Activated naive CD8-positive, alpha-beta T cell (primary cell): ENCODE results near the gene PNPLA3.

ENCODE experiments used
- H3K27ac Mint-ChIP-seq: one replicate; pipeline ENCODE4 v1.8.0; 2021; ENCODE audit warnings: mixed read lengths
- H3K27me3 Mint-ChIP-seq: one replicate; pipeline ENCODE4 v1.8.0; 2021; ENCODE audit warnings: mixed read lengths
- H3K36me3 Mint-ChIP-seq: one replicate; pipeline ENCODE4 v1.8.0; 2021; ENCODE audit warnings: mixed read lengths
- H3K4me1 Mint-ChIP-seq: one replicate; pipeline ENCODE4 v1.8.0; 2021; ENCODE audit warnings: low read depth, mixed read lengths
- H3K4me3 Mint-ChIP-seq: one replicate; pipeline ENCODE4 v1.8.0; 2021; ENCODE audit warnings: mild to moderate bottlenecking, mixed read lengths
- H3K9me3 Mint-ChIP-seq: one replicate; pipeline ENCODE4 v1.8.0; 2021; ENCODE audit warnings: low read depth, mixed read lengths

Gene PNPLA3

DNA sequence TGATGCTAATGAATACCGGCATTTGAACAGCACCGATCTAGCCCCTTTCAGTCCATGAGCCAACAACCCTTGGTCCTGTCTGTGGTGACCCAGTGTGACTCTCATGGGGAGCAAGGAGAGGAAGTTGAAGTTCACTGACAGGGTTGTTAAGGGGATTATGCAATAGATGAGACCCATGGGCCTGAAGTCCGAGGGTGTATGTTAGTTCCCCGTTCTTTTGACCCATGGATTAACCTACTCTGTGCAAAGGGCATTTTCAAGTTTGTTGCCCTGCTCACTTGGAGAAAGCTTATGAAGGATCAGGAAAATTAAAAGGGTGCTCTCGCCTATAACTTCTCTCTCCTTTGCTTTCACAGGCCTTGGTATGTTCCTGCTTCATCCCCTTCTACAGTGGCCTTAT lies 4.9 kb downstream of the PNPLA3 start:
- H3K4me1 Mint-ChIP-seq = no peaks in the 10 kb centered on the region
- H3K27me3 Mint-ChIP-seq = no peaks in the 10 kb centered on the region
- no peak overlapping the region for H3K4me3 Mint-ChIP-seq
- no peak overlapping the region for H3K27ac Mint-ChIP-seq
- H3K9me3 Mint-ChIP-seq = no peaks in the 10 kb centered on the region
- H3K36me3 Mint-ChIP-seq = no peaks in the 10 kb centered on the region

DNA sequence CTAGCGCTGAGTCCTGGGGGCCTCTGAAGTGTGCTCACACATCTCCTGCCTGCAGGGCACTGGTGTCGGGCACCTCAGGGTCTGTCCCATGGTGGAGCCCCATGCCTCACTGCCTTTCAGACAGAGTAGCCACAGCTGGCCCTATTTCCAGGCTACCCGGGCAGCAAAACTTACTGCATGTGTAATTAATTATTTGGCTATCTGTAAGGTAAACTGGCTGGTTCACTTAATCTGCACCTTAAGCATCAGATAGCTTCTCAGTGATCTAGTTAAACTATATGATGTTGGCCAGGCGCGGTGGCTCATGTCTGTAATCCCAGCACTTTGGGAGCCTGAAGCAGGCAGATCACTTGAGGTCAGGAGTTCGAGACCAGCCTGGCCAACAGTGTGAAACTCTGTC lies 5.3 kb downstream of the PNPLA3 start:
- no peaks in the 10 kb centered on the region for H3K27me3 Mint-ChIP-seq
- H3K36me3 Mint-ChIP-seq = no peaks in the 10 kb centered on the region
- no peak overlapping the region for H3K4me3 Mint-ChIP-seq
- no peaks in the 10 kb centered on the region for H3K4me1 Mint-ChIP-seq
- H3K27ac Mint-ChIP-seq = no peak overlapping the region
- no peaks in the 10 kb centered on the region for H3K9me3 Mint-ChIP-seq

DNA sequence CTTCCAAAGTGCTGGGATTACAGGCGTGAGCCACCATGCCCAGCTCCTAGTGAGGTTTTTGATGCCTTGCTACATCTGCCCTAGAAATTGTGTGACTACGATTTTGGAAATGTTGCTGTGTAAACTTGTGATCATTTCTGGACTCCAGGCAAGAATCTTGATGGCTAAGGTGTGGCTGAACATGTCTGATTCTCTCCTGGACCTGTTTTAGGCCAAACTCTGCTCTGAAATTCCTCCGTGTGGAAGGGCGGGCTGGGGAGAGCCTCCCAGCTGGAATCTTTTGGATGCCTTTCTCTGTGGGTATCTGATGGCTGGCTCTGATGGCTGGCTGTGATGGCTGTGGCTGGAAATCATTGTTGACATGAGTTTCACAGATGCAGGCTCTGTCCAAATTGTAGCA lies 8.2 kb downstream of the PNPLA3 start:
- no peak overlapping the region for H3K27ac Mint-ChIP-seq
- no peaks in the 10 kb centered on the region for H3K9me3 Mint-ChIP-seq
- no peaks in the 10 kb centered on the region for H3K4me1 Mint-ChIP-seq
- no peak overlapping the region for H3K4me3 Mint-ChIP-seq
- H3K36me3 Mint-ChIP-seq = no peaks in the 10 kb centered on the region
- H3K27me3 Mint-ChIP-seq = peaks cover 5% of the 10 kb centered on the region

DNA sequence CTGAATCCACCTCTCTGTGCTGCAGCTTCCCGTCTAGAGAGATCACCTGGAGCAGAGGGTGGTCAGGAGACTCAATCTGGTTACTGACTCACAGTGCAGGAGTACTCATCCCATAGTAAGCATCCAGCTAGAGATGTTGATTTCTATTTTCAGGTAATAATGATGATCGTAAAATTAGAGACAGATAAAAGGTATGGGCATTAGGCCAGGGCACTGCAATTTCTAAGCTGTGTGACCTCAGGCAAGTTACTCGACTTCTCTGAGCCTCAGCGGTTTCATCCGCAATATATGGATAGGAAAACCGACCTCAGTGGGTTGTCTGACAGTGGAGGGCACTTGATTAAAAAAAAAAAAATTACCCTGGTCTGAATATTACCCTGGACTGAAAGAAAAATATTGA lies 17.8 kb downstream of the PNPLA3 start:
- H3K27ac Mint-ChIP-seq = no peak overlapping the region
- peaks cover 14% of the 10 kb centered on the region for H3K27me3 Mint-ChIP-seq
- no peaks in the 10 kb centered on the region for H3K9me3 Mint-ChIP-seq
- H3K36me3 Mint-ChIP-seq = peaks cover 4% of the 10 kb centered on the region
- H3K4me3 Mint-ChIP-seq = no peak overlapping the region
- H3K4me1 Mint-ChIP-seq = peaks cover 1% of the 10 kb centered on the region

DNA sequence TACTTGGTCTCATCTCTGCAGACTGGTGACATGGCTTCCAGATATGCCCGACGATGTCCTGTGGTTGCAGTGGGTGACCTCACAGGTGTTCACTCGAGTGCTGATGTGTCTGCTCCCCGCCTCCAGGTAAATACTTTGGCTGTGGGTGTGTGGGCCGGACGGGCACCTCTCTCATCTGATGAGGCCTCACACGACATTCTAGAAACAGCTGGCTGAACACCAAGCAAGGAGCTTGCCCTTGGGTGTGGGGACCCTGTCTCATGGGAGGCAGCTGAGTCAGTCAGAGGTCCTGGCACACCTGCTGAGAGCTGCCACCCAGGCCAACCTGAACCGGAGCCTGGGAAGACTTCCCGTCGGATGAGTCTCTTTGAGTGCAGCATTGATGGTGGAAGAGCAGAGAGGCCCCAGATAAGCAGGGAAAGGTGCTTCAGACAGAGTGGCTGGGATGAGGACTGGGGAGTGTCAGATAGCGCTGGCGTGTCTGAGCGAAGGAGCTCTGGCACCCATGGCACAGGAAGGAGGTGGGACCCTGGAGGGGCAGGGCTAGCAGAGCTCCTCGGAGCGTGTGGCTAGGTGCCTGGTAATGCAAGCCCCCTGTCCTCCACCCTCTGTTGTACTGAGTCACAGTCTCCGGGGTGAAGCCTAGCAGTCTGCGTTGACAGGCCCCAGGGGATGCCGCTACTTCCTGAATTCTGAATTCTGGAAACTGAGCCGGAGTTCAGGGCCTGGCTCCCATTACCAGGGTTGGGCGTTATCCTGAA lies 21.2 kb downstream of the PNPLA3 start:
- Mint-ChIP-seq H3K9me3 (no peaks in the 10 kb centered on the region), H3K4me3 (no peak overlapping the region), H3K27me3 (peaks cover 13% of the 10 kb centered on the region), H3K36me3 (peaks cover 4% of the 10 kb centered on the region), H3K27ac (no peak overlapping the region), H3K4me1 (peaks cover 1% of the 10 kb centered on the region)

DNA sequence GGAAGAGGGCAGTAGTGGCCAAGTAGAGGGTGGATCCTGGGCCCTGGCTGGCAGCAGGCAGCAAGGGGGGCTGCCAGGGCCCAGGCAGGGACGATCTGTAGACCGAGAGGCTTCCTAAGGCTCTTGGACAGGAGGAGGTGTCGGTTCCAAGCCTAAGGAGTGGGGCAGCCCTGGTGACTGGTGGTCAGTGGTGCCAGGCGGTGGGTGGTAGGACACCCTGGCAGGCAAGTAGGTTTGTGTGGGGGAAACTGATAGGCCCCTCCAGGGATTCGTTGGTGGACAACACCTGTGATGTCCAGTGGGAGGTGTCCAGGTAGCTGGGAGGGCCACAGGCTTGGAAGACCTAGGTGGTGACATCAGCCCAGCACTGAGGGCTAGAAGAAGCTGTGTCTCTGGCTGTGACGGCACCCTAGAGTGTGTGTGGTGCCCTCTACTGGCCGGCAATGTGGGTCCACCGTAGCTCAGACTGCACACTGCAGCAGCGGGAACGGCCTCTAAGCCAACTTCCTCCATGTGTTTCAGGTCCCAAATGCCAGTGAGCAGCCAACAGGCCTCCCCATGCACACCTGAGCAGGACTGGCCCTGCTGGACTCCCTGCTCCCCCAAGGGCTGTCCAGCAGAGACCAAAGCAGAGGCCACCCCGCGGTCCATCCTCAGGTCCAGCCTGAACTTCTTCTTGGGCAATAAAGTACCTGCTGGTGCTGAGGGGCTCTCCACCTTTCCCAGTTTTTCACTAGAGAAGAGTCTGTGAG lies 22.2 kb downstream of the PNPLA3 start:
- H3K4me3 Mint-ChIP-seq = no peak overlapping the region
- no peaks in the 10 kb centered on the region for H3K9me3 Mint-ChIP-seq
- H3K27ac Mint-ChIP-seq = no peak overlapping the region
- peaks cover 1% of the 10 kb centered on the region for H3K4me1 Mint-ChIP-seq
- H3K36me3 Mint-ChIP-seq = peaks cover 4% of the 10 kb centered on the region
- H3K27me3 Mint-ChIP-seq = peaks cover 13% of the 10 kb centered on the region

DNA sequence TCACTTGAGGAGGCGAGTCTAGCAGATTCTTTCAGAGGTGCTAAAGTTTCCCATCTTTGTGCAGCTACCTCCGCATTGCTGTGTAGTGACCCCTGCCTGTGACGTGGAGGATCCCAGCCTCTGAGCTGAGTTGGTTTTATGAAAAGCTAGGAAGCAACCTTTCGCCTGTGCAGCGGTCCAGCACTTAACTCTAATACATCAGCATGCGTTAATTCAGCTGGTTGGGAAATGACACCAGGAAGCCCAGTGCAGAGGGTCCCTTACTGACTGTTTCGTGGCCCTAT lies 22.7 kb downstream of the PNPLA3 start:
- Mint-ChIP-seq H3K4me3 (no peak overlapping the region), H3K9me3 (no peaks in the 10 kb centered on the region), H3K27ac (no peak overlapping the region), H3K27me3 (peaks cover 12% of the 10 kb centered on the region), H3K4me1 (peaks cover 1% of the 10 kb centered on the region), H3K36me3 (peaks cover 4% of the 10 kb centered on the region)

DNA sequence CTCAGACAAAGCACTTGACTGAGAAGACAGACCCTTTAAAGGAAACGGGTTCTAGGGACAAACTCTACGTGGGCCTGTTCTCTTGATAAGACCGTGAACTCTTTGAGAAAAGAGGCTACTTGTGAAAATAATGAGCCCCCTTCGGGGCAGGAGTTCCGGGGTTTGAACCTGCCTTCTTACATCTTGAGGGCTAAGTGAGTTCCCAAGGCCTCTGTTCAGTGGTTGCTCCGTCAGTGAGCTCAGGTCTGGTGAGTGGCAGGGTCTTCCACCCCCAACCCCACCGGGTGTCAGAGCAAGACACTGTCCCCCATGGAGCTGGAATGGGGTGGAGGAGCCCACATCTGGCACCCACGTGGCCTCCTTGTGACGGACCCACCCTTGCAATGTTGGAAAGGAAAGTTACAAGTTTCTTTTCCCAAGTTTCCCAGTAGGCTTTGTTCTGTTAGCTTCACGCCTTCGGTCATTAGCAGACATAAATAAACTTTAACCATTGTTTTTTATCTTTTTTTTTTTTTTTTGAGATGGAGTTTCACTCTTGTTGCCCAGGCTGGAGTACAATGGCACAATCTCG lies 25.3 kb downstream of the PNPLA3 start:
- H3K4me1 Mint-ChIP-seq = peaks cover 2% of the 10 kb centered on the region
- peaks cover 3% of the 10 kb centered on the region for H3K27me3 Mint-ChIP-seq
- no peaks in the 10 kb centered on the region for H3K36me3 Mint-ChIP-seq
- H3K4me3 Mint-ChIP-seq = no peak overlapping the region
- H3K9me3 Mint-ChIP-seq = no peaks in the 10 kb centered on the region
- H3K27ac Mint-ChIP-seq = no peak overlapping the region

DNA sequence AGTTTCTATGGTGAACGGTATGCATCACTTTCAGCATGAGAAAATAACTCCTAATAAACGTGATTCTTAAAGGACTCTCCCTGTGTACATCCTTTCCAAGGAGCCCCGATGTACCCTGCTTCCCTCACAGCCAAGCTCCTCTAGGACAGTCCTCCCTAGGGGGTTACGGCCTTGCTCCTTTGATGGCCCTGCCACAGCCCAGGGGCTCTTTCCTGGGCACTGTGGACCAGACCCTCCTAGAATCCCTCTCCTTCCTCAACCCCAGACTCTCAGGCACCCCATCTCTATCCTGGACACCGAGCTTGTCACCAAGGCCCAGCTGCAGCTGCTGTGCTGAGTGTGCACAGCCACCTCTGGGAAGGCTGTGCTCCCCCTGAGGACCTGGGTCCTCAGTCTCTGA lies 27.8 kb downstream of the PNPLA3 start:
- Mint-ChIP-seq H3K27me3 (no peaks in the 10 kb centered on the region), H3K9me3 (no peaks in the 10 kb centered on the region), H3K4me1 (peaks cover 15% of the 10 kb centered on the region), H3K36me3 (no peaks in the 10 kb centered on the region), H3K4me3 (no peak overlapping the region), H3K27ac (no peak overlapping the region)

DNA sequence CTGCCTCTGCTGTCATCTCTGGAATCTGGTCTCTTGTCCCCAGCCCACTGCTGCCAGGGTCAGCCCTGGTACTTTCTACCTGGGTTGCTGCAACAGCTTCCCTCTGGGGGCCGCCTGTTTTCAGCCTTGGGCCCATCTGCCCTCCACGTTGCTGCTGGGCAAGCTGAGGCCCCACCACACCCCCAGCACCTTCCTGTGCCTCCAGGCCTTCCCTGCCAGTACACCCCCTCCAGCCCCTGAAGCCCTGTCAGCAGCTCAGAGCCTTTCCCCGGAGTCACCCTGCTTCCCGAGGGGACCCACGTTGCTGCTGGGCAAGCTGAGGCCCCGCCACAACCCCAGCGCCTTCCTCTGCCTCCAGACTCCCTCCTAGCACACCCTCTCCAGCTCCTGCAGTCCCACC lies 28.4 kb downstream of the PNPLA3 start:
- Mint-ChIP-seq H3K27me3 (no peaks in the 10 kb centered on the region), H3K9me3 (no peaks in the 10 kb centered on the region), H3K4me1 (peaks cover 20% of the 10 kb centered on the region), H3K4me3 (no peak overlapping the region), H3K36me3 (no peaks in the 10 kb centered on the region), H3K27ac (no peak overlapping the region)

DNA sequence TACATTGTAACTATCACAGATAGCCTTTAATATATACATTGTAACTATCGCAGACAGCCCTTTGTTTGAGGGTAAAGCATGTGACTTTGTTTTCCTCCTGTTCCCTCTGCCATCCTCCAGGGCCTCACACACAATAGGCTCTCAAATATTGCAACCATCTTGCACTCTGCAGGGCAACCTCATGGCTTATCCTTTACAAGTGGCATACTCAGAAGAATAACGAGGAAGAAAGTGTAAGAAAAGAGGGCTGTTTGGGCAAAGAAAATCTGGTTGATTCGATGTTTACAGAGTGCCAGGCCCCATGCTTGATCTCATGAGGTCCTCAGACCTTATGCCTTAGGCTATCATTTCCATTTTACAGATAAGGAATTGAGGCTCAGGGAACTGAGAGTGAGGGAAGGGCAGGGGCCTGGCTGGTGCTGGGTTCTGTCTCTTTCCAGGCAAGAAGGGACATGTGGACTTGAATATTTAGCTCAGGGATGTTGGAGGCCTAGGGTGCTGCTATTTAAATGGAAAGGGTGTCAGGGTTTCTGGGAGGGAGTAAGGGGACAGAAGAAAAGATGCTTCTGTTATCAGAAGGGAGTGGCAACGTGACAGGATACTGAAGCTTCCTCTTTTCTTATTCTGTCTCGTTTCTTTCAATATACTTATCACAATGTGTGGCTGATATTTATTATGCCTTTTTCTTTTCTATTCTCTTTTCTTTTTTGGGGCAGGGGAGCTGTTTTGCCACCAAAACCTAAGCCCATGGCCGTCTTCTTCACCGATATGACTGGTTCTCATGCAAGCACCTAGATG lies 30.6 kb downstream of the PNPLA3 start:
- H3K4me1 Mint-ChIP-seq = peaks cover 36% of the 10 kb centered on the region
- H3K9me3 Mint-ChIP-seq = no peaks in the 10 kb centered on the region
- H3K36me3 Mint-ChIP-seq = no peaks in the 10 kb centered on the region
- H3K27me3 Mint-ChIP-seq = no peaks in the 10 kb centered on the region
- H3K4me3 Mint-ChIP-seq = peak overlapping the region; percentile 99
- peak overlapping the region; percentile 92 for H3K27ac Mint-ChIP-seq

DNA sequence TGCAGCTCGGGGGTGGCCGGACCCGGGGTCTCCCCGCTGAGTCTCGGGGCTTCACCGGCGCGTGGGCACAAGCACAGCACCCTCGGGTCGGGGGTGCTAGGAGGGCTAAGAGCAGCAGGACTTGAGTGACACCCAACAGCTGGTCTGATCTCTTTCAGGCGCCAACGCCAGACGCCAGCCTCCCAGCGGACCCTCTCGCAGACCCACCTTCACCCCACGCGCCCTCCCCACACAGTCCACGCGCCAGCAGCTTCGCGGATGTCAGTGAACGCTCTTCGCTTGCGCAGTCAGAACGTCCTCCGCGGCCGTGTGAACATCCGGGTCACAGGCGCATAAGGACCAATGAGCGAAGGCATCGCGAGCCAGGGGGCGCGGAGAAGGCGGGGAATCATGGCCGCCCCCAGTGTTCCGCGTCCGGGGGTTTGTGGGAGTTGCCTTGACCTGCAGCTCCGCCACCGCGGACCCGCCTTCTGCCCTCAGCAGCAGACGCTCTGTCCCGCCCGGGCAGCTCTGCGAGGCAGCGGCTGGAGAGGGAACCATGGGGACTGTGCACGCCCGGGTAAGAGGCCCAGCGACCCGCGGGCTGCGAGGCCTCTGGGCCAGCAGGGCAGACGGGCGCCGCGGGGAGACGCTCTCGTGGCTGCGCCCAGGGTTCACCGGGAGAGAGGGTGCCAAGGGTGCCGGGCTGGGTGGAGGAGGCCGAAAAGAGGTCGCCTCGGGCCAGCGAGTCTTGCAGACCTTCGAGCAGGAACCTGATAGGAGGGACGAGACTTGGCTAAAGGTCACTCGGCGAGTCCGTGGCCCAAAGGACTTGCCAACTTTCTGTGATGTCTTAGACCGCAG lies 31.7 kb downstream of the PNPLA3 start, which contains the start of gene SAMM50:
SAMM50 (plus strand) TSS at position 403 of the 843 bp plus-strand sequence; CDS start at position 539, 136 bp downstream.
- Mint-ChIP-seq H3K4me3 (peak within 1 kb of the TSS; percentile 99), H3K9me3 (no peaks in the 10 kb centered on the region), H3K27me3 (no peaks in the 10 kb centered on the region), H3K4me1 (peaks cover 38% of the 10 kb centered on the region), H3K36me3 (no peaks in the 10 kb centered on the region), H3K27ac (peak within 1 kb of the TSS; percentile 96)

DNA sequence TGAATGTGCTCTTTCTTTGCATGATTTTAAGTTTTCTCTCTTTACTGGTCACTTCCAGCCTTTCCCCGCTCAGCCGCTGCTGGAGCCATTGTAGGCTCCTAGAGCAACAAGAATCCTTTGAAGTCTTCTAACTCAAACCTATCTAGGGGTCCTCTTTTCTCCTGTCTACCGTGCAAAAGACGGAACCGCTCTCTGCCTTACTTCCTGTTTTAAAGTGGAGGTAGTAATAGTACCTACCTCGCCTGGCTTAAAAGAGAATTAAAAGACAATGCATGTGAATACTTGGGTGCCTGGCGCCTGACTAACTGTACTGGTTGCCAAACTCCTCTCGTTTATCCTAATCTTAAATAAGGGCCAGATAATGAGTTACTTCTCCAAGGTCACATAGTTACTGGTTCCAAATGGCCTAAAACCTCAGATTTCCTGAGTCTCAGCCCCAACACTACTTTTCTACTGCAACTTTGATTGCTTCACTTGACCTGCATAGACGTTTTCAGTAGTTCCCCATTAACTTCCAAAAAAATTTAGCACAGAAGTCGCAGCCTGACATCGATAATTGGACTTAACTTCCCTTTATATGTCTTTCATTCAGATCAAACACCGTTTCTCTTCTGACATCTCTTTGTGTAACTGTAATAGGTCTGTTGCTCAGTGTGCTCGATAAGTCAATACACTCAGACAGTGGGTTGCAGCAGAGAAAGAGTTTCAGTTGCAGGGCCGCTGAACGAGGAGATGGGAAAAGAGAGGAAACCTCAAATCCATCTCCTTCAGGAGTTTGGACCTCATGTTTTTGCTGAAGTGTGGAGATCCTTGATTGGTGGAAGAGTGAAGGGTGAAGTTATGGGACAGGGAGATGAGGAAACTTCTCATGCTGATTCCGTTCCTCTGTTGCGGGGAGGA lies 32.5 kb downstream of the PNPLA3 start:
- Mint-ChIP-seq H3K4me1 (peaks cover 41% of the 10 kb centered on the region), H3K9me3 (no peaks in the 10 kb centered on the region), H3K4me3 (peak overlapping the region; percentile 99), H3K27me3 (no peaks in the 10 kb centered on the region), H3K36me3 (no peaks in the 10 kb centered on the region), H3K27ac (peak overlapping the region; percentile 96)
